HFF-Myc (cell line): ENCODE results near the gene MARK1.

Source experiments
- DNase-seq: peaks from one replicate; pipeline ENCODE4 v3.0.0-alpha.2; 2011; ENCODE audit warnings: low read depth; ENCODE audit errors: extremely low read depth
- H3K4me3 ChIP-seq: replicated peaks from 2 replicates; pipeline ENCODE4 v1.5.1; 2011; ENCODE audit warnings: low read depth, mild to moderate bottlenecking, control low read depth, low read length
- TF ChIP-seq, protein P1 (sequence below): IDR thresholded peaks from 2 replicates; pipeline ENCODE4 v1.5.1; 2012; ENCODE audit warnings: mild to moderate bottlenecking, low read depth, low read length, control low read depth; ENCODE audit errors: missing control alignments

The MARK1 gene

DNA sequence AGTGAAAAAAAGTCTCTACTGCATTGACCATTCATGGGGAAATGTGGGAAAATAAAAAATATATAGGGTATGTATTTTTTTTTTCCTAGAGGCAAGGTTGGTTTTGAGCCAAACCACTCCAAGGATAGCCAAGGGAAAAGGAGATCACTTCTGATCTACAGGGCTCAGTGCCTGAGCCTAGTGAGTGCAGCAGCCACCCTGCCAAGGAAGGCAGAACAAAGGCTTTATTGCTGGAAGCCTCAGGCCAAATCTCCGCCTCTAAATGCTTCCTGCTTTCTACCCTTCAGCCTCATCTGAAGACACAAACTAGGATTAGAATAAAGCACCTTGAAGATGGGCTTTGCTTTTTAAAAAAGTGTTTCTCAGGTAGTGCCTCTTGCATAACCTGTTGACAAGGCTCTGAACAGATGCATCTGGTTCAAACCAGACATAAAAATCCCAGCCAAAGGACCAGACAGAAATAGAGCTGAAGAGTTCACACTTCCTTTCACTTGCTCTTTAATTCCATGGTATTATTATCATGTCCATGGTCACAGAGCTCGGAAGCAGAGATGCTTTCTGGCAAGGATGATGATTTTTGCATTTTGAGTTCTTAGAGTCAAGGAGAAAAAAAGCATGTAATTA is 172.7 kb downstream of the MARK1 start:
- H3K4me3 ChIP-seq = no peak overlapping the region
- no peak for DNase-seq
- TF ChIP-seq, protein P1, sequence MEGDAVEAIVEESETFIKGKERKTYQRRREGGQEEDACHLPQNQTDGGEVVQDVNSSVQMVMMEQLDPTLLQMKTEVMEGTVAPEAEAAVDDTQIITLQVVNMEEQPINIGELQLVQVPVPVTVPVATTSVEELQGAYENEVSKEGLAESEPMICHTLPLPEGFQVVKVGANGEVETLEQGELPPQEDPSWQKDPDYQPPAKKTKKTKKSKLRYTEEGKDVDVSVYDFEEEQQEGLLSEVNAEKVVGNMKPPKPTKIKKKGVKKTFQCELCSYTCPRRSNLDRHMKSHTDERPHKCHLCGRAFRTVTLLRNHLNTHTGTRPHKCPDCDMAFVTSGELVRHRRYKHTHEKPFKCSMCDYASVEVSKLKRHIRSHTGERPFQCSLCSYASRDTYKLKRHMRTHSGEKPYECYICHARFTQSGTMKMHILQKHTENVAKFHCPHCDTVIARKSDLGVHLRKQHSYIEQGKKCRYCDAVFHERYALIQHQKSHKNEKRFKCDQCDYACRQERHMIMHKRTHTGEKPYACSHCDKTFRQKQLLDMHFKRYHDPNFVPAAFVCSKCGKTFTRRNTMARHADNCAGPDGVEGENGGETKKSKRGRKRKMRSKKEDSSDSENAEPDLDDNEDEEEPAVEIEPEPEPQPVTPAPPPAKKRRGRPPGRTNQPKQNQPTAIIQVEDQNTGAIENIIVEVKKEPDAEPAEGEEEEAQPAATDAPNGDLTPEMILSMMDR = no peak

DNA sequence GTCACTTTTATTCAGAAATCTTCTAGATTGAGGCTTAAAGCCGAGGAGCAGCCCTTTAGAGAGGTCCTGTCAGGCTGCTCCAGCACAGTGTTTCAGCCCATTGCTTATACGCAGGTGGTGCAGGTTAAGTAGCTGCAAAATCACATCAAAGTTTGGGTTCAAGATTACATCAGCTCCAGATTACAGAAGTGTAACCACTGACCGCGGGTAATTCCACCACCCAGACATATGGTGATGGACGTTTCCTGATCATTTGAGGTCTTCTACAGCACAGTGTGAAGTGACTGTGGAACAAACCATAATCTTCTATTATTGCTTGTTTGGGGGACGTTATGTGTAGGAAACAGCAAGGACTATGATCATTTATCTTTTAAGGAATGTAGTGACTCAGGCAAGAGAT is 174.0 kb downstream of the MARK1 start:
- no peak for DNase-seq
- TF ChIP-seq, protein P1 = no peak
- H3K4me3 ChIP-seq = no peak overlapping the region

DNA sequence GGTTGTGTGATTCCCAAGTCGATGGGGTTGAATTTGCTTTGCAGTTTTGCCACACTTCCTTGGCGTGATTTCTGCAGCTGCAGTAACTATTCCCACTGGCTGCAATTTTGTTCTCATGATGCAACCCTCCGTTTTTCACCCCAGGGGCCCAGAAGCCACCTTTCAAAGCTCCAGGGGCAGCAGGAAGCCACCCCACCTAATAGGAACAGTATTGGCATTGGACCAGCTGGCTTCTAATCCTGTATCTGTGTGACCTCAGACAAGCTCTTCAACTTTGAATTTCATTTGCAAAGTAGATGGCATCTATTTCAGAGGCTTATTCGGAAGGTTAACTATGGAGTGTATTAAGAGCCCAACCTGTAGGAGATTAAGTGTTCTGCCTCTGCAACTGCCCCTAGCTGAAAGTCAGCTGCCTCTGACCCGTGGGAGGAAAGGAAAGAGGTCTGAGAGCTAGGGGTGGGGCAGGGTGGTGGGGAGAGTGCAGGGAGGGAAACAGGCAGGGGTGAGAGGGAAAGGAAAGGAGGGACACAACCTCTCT is 174.9 kb downstream of the MARK1 start:
- H3K4me3 ChIP-seq = no peak overlapping the region
- TF ChIP-seq, protein P1 = no peak
- no peak for DNase-seq

DNA sequence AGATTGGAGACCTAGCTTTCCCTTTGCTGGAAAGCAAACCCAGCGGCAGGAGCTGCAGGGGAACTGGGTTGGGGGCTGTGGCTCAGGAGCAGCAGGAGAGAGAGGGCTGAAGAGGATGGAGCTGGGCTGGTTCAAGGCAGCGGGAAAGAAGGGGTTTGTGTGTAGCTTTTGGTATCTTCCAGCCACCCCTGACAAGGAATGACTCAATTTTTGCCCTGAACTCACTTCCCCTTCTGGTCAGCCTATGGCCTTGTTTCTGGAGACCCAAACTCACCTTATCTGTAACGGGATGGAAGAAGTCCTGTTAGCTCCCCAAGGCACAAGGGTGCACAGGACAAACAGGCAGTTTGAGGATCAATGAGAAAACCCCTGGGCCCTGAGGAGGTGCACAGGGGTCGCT is 175.4 kb downstream of the MARK1 start:
- H3K4me3 ChIP-seq = no peak overlapping the region
- no peak for DNase-seq
- TF ChIP-seq, protein P1 = no peak

DNA sequence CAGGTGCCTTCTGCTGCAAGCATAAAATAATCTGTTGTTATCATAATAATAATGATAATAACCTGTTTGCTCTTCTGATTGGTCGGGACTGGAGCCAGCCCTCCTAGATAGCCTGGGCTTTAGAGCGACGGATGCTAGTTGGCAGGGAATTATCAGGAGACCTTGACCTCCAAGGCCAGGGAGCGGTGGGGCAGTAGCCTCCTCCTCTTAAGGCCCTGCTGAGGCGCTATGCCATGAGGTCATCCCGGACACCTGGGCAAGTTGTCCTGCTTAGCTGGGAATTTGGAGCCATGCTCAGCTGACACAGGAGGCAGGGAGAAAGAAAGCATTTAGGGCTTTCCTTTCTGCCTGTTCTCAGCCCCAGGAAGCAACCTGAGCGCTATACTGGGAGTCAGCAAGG is 177.8 kb downstream of the MARK1 start:
- H3K4me3 ChIP-seq = no peak overlapping the region
- DNase-seq = no peak
- TF ChIP-seq, protein P1 = no peak

DNA sequence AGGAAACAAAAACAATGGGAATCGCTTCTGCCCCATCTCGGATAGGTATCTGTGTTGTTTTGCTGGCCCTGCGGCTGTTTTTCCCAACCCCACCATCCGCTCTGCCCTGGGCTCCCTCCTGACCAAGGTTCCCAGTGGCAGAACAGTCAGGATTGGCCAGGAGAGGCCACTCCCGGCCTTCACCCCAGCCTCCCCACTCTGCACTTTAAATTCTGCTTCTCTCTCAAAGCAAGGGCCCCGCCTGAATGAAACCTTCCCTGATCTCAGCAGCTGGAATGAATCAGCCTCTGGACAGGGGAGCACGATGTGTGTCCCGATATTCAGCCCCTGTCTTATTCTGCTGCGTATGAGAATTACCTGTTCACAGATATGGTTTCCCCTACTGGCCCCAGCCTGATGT is 178.5 kb downstream of the MARK1 start:
- TF ChIP-seq, protein P1 = no peak
- DNase-seq = no peak
- H3K4me3 ChIP-seq = no peak overlapping the region

DNA sequence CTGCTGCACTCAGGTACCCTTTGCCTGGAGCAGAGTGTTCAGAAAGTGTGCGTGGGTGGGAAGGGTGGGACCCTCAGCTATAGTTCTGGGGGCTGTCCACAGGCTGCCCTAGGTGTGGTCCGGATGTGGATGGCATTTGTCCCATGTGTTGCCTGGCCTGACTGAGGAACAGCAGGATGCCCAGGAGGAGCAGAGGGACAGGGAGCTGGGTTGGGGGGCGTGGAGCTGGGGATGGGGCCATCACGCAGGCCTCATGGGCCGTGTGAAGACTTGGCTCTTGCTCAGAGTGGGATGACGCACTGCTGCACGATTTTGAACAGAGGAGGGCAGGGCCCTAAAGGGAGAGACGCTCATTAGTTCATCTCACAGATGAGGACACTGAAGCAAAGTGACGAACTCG is 179.2 kb downstream of the MARK1 start:
- TF ChIP-seq, protein P1 = no peak
- no peak overlapping the region for H3K4me3 ChIP-seq
- DNase-seq = no peak
